Psoas muscle (tissue), 8 donors: ENCODE measurements around the gene NPIPB6. TPM values are rescaled to one million over a fixed set of nuclear protein-coding genes. Genes with fewer than 3 reads are reported as not detected.

Experiments used
- ATAC-seq, 4 donors: fragments of 200-7000 bp; cut with Tn5 transposase; one replicate each; pipeline ENCODE4 v1.9.1; 2020; ENCODE audit warnings: moderate library complexity in 3 of 4, mild to moderate bottlenecking in 2 of 4
- DNase-seq, 2 donors: peaks; one replicate each; pipeline ENCODE4 v3.0.0-alpha.2; 2020
- H3K27ac ChIP-seq: fragments of 200-600 bp; one replicate; pipeline ENCODE4 v1.8.0; 2022
- H3K27me3 ChIP-seq, 3 donors: fragments of 200-600 bp in 1 of 3; one replicate each; pipeline versions ENCODE4 v1.6.1 to v1.8.0; 2013 to 2022; ENCODE audit warnings: low read length in 2 of 3, mild to moderate bottlenecking in 2 of 3, moderate library complexity in 1 of 3; ENCODE audit not compliant: insufficient read depth in 3 of 3
- H3K36me3 ChIP-seq, 2 donors: fragments of 200-600 bp in 1 of 2; one replicate each; pipeline versions ENCODE4 v1.6.1 to v1.8.0; 2013 to 2022; ENCODE audit warnings: low read depth in 1 of 2, mild to moderate bottlenecking in 1 of 2, moderate library complexity in 1 of 2; ENCODE audit not compliant: insufficient read depth in 1 of 2
- H3K4me1 ChIP-seq: fragments of 200-600 bp; one replicate; pipeline ENCODE4 v1.8.0; 2022
- H3K4me3 ChIP-seq: fragments of 200-600 bp; one replicate; pipeline ENCODE4 v1.8.0; 2022; ENCODE audit warnings: mild to moderate bottlenecking
- H3K9me3 ChIP-seq: fragments of 200-600 bp; one replicate; pipeline ENCODE4 v1.8.0; 2022
- WGBS, 3 donors: extraction: QIAGEN DNeasy Blood & Tissue Kit; methylation state at CpG; one replicate each; pipeline versions ENCODE4 v1.1.6 to v1.1.7; 2013; 5-methylcytosine and 5-hydroxymethylcytosine counted together
- intact Hi-C, 2 donors: fragments of 100-400 bp; cut with DNase I; formaldehyde crosslinking; loops; one replicate each; pipeline versions ENCODE4 v1.11.0 to v1.14.2; 2022
- polyA plus RNA-seq, 3 donors: library from polyadenylated mRNA; stranded (reverse); fragments of 200-250 nt; gene quantifications; one replicate each; pipeline ENCODE4 v1.2.3, GENCODE V29; 2013
- total RNA-seq, 4 donors: library from RNA; stranded (reverse); fragmentation: NEBNext Ultra II Directional in 2 of 4; extraction: Animal tissue kit (Norgen Biotek cat#: 25700) in 2 of 4; gene quantifications; one replicate each; pipeline versions ENCODE4 v1.2.1 to v1.2.4, GENCODE V29; 2021 to 2023
- TF ChIP-seq, protein P1 (sequence below): fragments of 200-600 bp; IDR thresholded peaks from one replicate; pipeline ENCODE4 v1.8.0; 2022; ENCODE audit warnings: antibody characterized with exemption
- donor health status: healthy with polysubstance abuse.
- donor health status: DM: no; HTN: no; CAD: no; lungs with moderate emphysema.
- donor health status: Bipolar disorder and iron deficiency.
- donor health status: healthy.
- donor health status: DM: yes; HTN: yes; CAD: no.
- donor health status: DM: no; HTN: no; CAD: no.
- donor health status: DM: no; HTN: no; CAD: no.
- donor health status: DM: yes; HTN: yes; CAD: no.

The NPIPB6 gene
- total and polyA plus RNA-seq, 7 donors, result 0.17 to 1.5 (median 0.72) TPM; not detected in 1

DNA sequence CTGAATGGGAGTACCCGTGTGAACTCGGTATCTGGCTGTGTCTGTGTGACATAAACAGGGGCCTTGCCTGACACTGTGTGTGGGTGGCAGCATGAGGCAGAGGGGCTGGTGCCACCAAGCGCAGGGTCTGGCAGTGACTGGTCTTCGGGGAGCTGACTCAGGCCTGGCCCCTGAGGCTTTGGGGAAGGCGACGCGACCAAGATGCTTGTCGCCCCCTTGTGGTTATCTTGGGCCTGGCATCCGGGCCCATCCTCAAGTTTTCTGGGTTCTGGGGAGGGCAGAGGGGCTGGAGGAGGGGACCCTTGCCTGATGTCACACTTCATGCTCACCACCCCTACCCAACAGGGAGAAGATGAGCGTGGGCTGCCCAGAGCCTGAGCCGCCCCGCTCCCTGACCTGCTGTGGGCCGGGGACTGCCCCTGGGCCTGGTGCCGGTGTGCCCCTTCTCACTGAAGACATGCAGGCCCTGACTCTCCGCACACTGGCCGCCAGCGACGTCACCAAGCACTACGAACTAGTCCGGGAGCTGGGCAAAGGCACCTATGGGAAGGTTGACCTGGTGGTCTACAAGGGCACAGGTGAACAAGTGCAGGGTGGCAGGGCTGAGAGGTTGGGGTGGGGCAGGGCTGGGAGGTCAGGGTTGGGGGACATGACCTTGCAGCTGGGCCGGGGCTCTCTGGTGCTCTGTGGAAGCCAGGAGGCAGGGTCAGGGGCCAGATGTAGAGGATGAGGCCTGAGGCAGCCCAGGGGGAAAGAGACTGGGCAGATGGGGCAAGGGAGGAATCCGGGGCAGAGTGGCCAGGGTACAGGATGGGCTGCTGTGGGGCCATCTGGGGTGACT lies 46.0 kb downstream of the NPIPB6 start:
- peak; percentile 68 to 81 for DNase-seq
- Histone ChIP-seq H3K27me3 (no peaks in the 10 kb centered on the region), H3K27ac (peak overlapping the region; percentile 3), H3K9me3 (no peaks in the 10 kb centered on the region), H3K4me1 (no peaks in the 10 kb centered on the region), H3K4me3 (no peak overlapping the region), H3K36me3 (peaks cover 0 to 14% of the 10 kb centered on the region in 2 donors)
- ATAC-seq, result peak; percentile 78 to 89 (median 83)
- WGBS, 3 donors, result 52 to 60% (median 55%) methylated on average over 21 to 22 of the region's 22 CpGs
- TF ChIP-seq, protein P1, sequence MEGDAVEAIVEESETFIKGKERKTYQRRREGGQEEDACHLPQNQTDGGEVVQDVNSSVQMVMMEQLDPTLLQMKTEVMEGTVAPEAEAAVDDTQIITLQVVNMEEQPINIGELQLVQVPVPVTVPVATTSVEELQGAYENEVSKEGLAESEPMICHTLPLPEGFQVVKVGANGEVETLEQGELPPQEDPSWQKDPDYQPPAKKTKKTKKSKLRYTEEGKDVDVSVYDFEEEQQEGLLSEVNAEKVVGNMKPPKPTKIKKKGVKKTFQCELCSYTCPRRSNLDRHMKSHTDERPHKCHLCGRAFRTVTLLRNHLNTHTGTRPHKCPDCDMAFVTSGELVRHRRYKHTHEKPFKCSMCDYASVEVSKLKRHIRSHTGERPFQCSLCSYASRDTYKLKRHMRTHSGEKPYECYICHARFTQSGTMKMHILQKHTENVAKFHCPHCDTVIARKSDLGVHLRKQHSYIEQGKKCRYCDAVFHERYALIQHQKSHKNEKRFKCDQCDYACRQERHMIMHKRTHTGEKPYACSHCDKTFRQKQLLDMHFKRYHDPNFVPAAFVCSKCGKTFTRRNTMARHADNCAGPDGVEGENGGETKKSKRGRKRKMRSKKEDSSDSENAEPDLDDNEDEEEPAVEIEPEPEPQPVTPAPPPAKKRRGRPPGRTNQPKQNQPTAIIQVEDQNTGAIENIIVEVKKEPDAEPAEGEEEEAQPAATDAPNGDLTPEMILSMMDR, result peak; percentile 83
- intact Hi-C loops, result loop anchor here (1.0 to 2.0 kb wide), 2 partner anchors 38 to 40 kb away; no protein-coding TSS in a partner anchor

DNA sequence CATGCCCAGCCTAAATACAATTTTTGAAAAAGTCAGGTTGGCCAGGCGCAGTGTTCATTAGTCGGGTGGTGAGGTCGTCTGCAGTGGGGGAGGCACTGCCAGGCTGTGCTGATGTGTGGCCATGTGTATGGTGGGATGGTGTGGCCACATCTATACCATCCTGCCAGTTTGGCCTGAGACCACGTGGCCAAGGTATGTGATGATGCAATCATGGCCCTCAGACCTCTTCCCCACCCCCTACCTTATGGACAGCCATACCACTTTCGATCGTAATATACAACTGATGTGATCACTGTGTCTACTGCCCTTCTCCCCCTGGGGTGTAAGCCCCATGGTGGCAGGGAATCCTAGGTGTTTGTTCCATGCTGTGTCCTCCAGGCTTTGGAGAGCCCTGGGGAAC lies 47.3 kb downstream of the NPIPB6 start:
- Histone ChIP-seq H3K27me3 (no peaks in the 10 kb centered on the region), H3K4me1 (no peaks in the 10 kb centered on the region), H3K36me3 (peaks cover 0 to 14% of the 10 kb centered on the region in 2 donors), H3K27ac (no peak overlapping the region), H3K9me3 (no peaks in the 10 kb centered on the region), H3K4me3 (no peak overlapping the region)
- peak in 3 of 4 donors; percentile 8 to 22 (median 19) for ATAC-seq
- intact Hi-C loops, result loop anchor here in 1 of 2 donors (2.0 kb wide), 1 partner anchor 37 kb away; no protein-coding TSS in a partner anchor
- 72 to 78% (median 73%) methylated on average over 6 of the region's 6 CpGs for WGBS, 3 donors
- DNase-seq, result no peak
- TF ChIP-seq, protein P1, result no peak

DNA sequence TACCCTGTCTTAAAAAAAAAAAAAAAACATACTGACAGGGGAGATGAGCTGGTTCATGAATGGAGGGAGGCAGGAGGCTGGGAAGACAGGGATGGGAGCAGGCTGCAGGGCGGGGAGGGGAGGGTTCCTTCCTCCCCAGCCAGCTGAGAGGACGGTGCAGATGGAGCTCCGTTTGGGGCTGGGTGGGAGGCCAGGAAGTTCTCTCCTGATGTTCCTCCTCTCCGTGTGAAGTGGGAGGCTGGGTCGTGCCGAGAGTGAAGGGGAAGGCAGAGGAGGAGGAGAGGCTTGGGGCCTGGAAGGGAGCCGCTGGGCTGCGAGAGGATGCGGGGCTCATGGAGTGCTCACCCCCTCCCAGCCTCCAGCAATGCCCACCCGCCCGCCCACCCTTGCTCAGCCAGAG lies 49.7 kb downstream of the NPIPB6 start:
- peaks cover 0 to 2% of the 10 kb centered on the region in 2 donors for H3K36me3 ChIP-seq
- ATAC-seq, result no peak
- no peaks in the 10 kb centered on the region for H3K27me3 ChIP-seq
- H3K4me3 ChIP-seq, result no peak overlapping the region
- H3K27ac ChIP-seq, result no peak overlapping the region
- TF ChIP-seq, protein P1, result no peak
- intact Hi-C loops, result no loop called here
- DNase-seq, result peak in 1 of 2 donors; percentile 26
- no peaks in the 10 kb centered on the region for H3K9me3 ChIP-seq
- WGBS, 3 donors, result 54 to 83% (median 55%) methylated on average over 6 to 11 of the region's 11 CpGs
- no peaks in the 10 kb centered on the region for H3K4me1 ChIP-seq

DNA sequence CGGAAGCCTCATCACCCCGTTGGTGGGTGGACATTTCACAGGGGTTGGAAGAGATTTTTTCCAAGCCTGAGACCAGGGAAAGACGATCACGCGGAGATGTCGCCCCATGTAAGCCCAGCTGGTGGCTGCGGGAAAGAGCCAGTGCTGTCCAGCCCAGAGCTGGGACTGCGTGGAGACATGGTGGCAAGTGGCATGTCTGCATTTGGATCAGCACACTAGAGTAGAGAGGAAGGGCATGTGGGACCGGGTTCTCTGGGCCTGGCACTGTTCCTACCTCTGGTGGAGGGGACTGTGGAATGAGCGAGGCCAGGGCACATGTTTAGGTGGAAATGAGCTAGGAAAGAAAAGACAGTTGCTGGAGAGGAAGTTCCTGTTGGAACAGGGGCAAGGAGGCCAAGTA lies 51.0 kb downstream of the NPIPB6 start:
- H3K4me3 ChIP-seq, result no peak overlapping the region
- DNase-seq (no peak), ATAC-seq (no peak)
- TF ChIP-seq, protein P1, result no peak
- no peak overlapping the region for H3K27ac ChIP-seq
- H3K4me1 ChIP-seq, result no peaks in the 10 kb centered on the region
- H3K9me3 ChIP-seq, result no peaks in the 10 kb centered on the region
- WGBS, 3 donors, result 76 to 79% (median 76%) methylated on average over 10 of the region's 10 CpGs
- no peaks in the 10 kb centered on the region for H3K27me3 ChIP-seq
- H3K36me3 ChIP-seq, result no peaks in the 10 kb centered on the region
- intact Hi-C loops, result no loop called here
